Umbilical cord (tissue), 2 donors: ENCODE data around the gene PNRC2. TPM values are rescaled to one million over a fixed set of nuclear protein-coding genes. Genes with fewer than 3 reads are reported as not detected.

Source experiments
- DNase-seq: peaks from one replicate; pipeline ENCODE4 v3.0.0-alpha.2; 2015; ENCODE audit warnings: low spot score
- total RNA-seq: library from RNA; depleted of rRNA; stranded (reverse); fragments of >200 nt; gene quantifications from one replicate; pipeline ENCODE4 v1.2.3, GENCODE V29; 2014; ENCODE audit warnings: low replicate concordance; ENCODE audit not compliant: insufficient read depth

PNRC2 gene, protein sequence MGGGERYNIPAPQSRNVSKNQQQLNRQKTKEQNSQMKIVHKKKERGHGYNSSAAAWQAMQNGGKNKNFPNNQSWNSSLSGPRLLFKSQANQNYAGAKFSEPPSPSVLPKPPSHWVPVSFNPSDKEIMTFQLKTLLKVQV
- total RNA-seq: 119 TPM

DNA sequence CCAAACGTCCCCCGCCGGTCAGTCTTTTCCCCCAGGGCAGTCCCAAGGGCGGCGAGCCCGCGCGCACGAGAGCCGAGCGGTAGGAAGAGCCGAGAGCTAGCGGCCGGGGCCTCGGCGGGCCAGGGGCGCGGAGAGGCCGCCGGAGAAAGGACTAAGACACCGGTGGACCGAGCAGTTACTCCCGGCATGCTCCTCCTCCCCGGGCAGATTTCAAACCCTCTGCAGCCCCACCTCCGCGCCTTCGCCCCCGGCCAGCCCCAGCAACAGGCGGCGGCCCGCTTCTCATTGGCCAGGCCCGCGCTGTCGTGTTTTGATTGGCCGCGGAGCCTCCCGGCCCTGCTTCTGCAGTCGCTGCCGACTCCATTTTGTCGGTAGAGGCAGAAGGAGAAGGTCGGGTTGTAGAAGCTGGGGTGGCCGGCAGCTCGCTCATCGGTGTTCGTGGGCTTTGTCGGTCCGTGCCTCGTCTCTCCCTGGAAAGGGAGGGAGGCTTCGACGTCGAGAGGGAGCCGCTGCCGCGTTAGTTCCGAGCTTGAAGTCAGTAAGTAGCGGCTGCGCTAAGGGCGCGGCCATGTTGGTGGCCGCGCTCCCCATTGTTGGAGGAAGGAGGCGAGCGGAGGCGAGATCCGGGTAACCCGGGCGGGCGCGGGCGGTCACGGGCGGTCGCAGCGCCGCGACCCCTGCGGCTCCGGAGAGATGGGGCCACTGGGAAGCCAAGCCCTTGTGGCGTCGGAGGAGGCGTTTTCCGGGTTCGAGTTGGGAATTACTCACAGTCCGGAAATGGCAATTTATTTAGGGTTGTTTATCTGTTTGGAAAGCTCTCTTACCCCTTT is at the start of gene PNRC2:
TSS of gene PNRC2 (plus strand) at position 368 of the 830 bp plus-strand sequence. CDS start 1,630 bp downstream, outside the sequence.
- DNase-seq: peak; percentile 98

- DNase-seq: no peak
These were observed 49.5 kb upstream of the PNRC2 start for GRCh38 chr1:23910144-23910543.

- DNase-seq: no peak
These were observed 48.9 kb upstream of the PNRC2 start for GRCh38 chr1:23910553-23911246.

DNA sequence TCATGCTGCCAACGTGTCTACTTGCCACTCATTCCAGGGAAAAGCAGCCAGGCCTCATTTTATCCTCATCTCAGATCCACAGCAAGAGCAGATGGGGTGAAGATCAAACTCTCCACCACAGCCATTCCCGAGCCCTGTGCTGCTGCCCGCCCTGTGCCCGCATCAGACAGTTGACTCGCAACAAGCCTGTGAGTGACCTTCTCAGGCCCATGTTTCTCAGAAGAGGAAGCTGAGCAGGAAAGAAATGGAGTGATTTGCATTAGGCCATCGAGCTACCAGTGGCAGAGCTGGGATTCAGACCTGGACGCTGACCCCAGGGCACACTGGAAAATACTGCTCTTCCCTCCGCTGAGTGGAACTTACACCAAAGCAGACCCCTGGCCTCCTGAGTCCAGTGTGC is 47.7 kb upstream of the PNRC2 start:
- no peak for DNase-seq

- no peak for DNase-seq
These were observed 46.3 kb upstream of the PNRC2 start, which contains the start of gene CNR2 for GRCh38 chr1:23913212-23913880. TSS of gene CNR2 (minus strand) at chr1:23913362. CDS start at chr1:23875617, 37,745 bp downstream.

GRCh38 chr1:23914921-23915320 is 44.7 kb upstream of the PNRC2 start:
- DNase-seq: no peak

DNA sequence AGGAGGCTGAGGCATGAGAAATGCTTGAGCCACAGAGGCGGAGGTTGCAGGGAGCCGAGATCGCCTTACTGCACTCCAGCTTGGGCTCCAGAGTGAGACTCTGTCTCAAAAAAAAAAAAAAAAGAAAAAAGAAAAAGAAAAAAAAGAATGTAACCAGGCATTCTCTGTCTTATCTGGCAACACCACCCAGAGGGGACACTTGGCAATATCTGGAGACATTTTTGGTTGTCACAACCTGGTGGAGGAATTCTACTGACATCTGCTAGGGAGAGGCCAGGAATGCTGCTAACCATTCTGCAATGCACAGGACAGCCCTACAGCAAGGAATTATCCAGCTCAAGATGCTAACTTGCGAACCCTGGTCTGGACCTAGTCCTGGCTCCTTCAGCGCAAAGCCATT is 44.2 kb upstream of the PNRC2 start:
- no peak for DNase-seq

- peak; percentile 74 for DNase-seq
These were observed 43.2 kb upstream of the PNRC2 start for GRCh38 chr1:23916209-23917131.

GRCh38 chr1:23922321-23922943 is 37.2 kb upstream of the PNRC2 start:
- no peak for DNase-seq

DNA sequence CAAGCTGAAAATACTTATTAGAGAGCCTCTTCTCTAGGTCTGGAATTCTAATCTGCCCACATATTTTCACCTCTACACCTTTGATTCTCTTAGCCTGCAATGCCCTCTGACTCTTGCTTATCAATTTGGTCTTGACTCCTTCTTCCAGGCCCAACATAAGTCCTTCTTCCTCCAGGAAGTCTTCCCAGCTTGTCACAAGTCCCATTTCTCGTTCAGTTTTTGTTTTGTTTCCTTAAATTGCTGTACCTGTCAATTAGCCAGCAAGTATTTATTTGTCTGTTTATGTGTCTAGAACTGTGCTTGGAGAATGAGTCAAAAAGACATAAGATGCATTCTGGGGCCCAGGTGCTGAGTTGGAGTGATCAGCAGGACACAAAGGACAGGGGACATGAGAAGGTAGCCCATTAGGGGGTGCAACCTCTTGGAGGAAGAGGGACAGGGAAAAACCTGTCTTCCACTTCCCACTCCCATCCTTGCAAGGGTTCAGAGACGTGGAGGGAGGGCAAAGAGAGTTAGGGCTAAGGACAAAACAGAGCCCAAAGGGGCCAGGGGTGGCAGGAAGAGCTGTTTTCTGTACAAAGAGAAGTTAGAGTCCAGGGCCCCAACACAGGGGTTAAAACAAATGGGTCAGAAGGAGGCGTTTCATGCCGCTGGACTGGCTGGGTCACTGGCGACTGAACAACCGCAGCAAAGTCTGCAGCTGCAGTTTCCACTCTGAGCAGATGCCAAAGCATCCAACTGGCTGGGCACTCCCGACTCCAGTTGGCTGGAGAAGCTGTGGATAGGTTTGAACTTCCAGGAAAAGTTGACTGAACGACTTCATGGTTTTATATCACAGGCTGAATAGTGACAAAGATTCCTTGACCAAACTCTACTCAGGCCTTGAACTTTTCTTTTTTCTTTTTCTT is 35.8 kb upstream of the PNRC2 start:
- no peak for DNase-seq

DNA sequence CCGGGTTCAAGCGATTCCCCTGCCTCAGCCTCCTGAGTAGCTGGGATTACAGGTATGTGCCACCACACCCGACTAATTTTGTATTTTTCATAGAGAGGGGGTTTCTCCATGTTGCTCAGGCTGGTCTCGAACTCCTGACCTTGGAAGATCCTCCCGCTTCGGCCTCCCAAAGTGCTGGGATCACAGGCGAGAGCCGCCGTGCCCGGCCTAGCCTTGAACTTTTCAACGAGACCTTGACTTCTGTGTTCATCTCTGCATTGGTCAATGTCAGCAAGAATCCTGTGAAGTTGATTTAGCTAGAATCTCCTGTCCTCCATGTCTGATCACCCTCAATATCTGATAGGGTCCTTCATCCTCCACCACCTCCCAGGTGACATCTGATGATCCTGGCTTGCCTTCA is 35.0 kb upstream of the PNRC2 start:
- no peak for DNase-seq

DNA sequence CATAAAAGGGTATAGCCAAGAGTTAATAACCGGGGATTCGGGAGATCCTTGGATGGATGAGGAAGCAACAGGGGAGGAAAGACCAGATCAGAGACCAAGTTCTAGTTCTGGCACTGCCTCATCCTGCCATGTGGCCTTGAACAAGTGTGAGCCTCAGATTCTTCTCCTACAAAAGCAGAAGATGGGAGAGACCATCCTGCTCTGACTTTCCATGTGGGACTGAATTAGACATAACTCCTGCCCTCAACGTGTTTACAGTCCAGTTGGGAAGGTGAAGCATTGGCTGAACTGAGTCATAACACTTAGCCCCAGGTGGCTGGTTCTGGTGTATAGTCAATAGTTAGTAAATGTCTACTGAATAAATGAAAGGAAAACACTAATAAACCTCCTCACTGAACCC is 34.3 kb upstream of the PNRC2 start:
- DNase-seq: no peak

DNA sequence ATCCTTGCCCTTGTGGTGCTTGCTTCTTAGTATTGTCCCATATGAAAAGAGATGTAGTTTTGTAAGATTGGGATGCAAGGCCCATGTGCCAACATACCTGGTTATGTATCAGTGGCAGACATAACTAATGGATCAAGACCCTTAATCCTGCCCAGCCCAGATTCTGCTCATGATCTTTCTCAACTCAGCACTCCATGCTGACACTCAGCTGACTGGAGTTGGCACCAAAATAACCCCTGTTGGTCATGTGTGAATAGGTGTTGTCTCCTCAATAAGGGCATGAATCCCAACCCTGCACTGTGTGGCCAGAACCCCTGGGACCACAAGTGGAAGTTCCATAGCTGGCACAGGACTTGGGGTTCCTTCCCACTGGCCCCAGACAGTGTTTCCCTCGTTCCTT is 32.5 kb upstream of the PNRC2 start:
- DNase-seq: no peak

DNA sequence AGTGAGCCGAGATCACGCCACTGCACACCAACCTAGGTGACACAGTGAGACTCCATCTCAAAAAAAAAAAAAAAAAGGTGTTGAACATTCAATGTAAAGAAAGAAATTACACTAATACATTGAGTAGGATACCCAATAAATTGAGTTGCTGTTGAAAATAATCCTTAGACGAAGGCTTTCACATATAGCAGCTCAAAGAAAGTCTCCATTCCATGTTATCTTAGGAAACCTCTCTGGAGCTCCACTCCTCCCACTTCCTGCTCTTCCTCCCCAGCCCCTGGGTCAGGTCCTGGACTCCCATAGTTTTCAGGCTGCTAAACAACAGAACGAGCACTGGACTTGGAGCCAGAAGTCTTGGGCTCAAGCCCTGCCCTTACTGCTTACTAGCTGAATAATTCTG is 30.8 kb upstream of the PNRC2 start:
- DNase-seq: no peak

GRCh38 chr1:23930270-23930669 is 29.4 kb upstream of the PNRC2 start:
- DNase-seq: no peak

- peak; percentile 74 for DNase-seq
These were observed 28.7 kb upstream of the PNRC2 start for GRCh38 chr1:23930861-23931490.

DNA sequence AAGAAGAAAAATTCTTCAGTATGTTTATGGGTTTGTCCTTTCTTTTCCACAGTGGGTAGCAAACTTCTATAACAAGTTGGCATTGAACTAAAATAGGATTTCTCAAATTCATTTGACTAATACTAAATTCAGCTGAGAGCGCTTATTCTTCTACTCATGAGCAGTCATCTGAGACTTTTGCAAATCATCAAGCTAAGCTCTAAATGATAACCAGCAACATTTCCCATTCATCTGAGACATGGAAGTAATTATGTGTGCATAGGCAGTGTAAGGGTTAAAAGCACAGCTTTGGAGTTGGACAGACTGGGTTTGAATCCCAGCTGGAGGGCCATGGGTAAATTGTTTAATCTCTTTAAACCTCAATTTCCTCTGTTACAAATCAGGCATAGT is 28.1 kb upstream of the PNRC2 start:
- no peak for DNase-seq

DNA sequence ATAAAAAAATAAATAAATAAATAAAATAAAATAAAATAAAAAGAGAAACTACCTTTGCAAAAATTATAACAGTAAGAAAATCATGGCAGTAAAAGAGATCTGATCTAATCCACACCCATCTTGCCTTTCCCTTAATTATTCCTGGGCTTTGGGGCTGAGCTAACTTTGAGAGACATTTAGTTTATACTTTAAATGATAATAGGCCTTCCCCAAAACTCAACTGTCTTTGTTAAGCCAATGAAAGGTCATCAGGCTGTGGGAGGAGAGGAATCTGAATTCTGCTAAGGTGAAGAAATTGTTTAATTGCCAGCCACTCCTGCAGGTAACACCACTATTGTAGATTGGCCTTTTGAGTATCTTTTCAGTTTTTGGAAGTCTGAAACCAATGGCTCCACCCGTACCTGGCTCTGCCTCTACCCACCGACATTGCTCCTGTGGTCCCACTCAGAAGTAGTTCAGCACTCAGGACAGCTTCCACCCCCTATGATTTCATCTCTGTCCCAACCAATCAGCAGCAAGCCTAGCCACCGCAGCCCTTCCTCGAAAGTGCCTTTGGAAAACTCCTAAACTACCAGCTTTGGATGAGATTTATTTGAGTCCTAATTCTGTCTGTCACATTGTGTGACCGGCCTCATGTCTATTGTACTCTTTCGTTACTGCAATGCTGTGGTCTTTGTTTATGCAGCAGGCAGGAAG is 23.0 kb upstream of the PNRC2 start:
- no peak for DNase-seq
